Esophagus muscularis mucosa (tissue), 3 donors: ENCODE measurements around the gene EFCAB11.

Experiments
- POLR2A ChIP-seq: fragments of 450-650 bp; IDR thresholded peaks from one replicate; pipeline ENCODE4 v1.6.1; 2017; ENCODE audit warnings: antibody characterized with exemption, moderate library complexity, mild to moderate bottlenecking, low read depth
- TF ChIP-seq, protein P1 (sequence below), 3 experiments: fragments of 200-600 bp in 2 of 3; fragments of 450-650 bp in 1 of 3; sonication (generic) in 2 of 3; IDR thresholded peaks; one replicate each; pipeline ENCODE4 v1.5.1; 2017 to 2019; ENCODE audit warnings: antibody characterized with exemption in 3 of 3, mild to moderate bottlenecking in 2 of 3, moderate library complexity in 1 of 3

GRCh38 chr14:89957376-89957775 is 2.8 kb upstream of the EFCAB11 start:
- TF ChIP-seq POLR2A, result no peak
- TF ChIP-seq, protein P1, sequence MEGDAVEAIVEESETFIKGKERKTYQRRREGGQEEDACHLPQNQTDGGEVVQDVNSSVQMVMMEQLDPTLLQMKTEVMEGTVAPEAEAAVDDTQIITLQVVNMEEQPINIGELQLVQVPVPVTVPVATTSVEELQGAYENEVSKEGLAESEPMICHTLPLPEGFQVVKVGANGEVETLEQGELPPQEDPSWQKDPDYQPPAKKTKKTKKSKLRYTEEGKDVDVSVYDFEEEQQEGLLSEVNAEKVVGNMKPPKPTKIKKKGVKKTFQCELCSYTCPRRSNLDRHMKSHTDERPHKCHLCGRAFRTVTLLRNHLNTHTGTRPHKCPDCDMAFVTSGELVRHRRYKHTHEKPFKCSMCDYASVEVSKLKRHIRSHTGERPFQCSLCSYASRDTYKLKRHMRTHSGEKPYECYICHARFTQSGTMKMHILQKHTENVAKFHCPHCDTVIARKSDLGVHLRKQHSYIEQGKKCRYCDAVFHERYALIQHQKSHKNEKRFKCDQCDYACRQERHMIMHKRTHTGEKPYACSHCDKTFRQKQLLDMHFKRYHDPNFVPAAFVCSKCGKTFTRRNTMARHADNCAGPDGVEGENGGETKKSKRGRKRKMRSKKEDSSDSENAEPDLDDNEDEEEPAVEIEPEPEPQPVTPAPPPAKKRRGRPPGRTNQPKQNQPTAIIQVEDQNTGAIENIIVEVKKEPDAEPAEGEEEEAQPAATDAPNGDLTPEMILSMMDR (IDR thresholded peaks at IDR 0.05), result no peak
